HepG2 (cell line): ENCODE data around the gene PMS1. TPM values are rescaled to one million over a fixed set of nuclear protein-coding genes. Genes with fewer than 3 reads are reported as not detected.
A peak's percentile ranks its signal among the peaks of the same experiment; 100 is the strongest.

ENCODE experiments used
- ATAC-seq: fragments of 200-7000 bp; cut with Tn5 transposase; 3 replicates; pipeline ENCODE4 v1.9.1; 2020; ENCODE audit warnings: mild to moderate bottlenecking, moderate library complexity
- Bru-seq: library from RNA; stranded (reverse); fragments of 400-500 nt; gene quantifications from one replicate; lab custom pipeline; 2021; lab: Mats Ljungman, UMichigan
- BruChase-seq, 2 experiments: library from RNA; stranded (reverse); fragments of 400-500 nt; gene quantifications; one replicate each; lab custom pipeline; 2021; lab: Mats Ljungman, UMichigan
- BruUV-seq: library from RNA; stranded (reverse); fragments of 400-500 nt; replicated peaks from 2 replicates; lab custom pipeline; 2021; lab: Mats Ljungman, UMichigan
- CTCF ChIA-PET: fragments of 300-600 bp; formaldehyde crosslinking; extraction: SDS; loops from one replicate; lab custom pipeline; 2021; ENCODE audit warnings: low total read pairs, inconsistent platforms, low intra/inter-chr PET ratio; lab: Yijun Ruan, JAX
- POLR2A ChIA-PET: fragments of 350-600 bp; sonication (Branson Sonifier 250); formaldehyde crosslinking; loops from one replicate; lab custom pipeline; 2020; ENCODE audit warnings: antibody characterized with exemption, inconsistent platforms; lab: Yijun Ruan, JAX
- DNase-seq: peaks from one replicate; pipeline ENCODE4 v3.0.0-alpha.2; 2015; ENCODE audit warnings: low spot score
- FAIRE-seq: peaks from 3 replicates; lab custom pipeline; 2011; peaks lifted over from hg19 to GRCh38; lab: Jason Lieb, UNC
- H2AFZ ChIP-seq: one replicate; pipeline ENCODE4 v1.6.1; 2011; ENCODE audit warnings: low read length, inconsistent platforms
- H3K27ac ChIP-seq: fragments of 300-600 bp; 3 replicates; pipeline ENCODE4 v1.8.0; 2011; ENCODE audit warnings: mixed run types, mild to moderate bottlenecking, mixed read lengths, low read length, inconsistent platforms; ENCODE audit not compliant: insufficient read depth; ENCODE audit errors: extremely low read length
- H3K27me3 ChIP-seq, 2 experiments: fragments of 200-600 bp in 1 of 2; 2 replicates in 1 of 2; 3 replicates in 1 of 2; pipeline versions ENCODE4 v1.6.0 to v1.8.0; 2011; ENCODE audit warnings: low read length in 2 of 2, mild to moderate bottlenecking in 2 of 2, moderate library complexity in 2 of 2, inconsistent platforms in 1 of 2; ENCODE audit not compliant: insufficient read depth in 2 of 2, control insufficient read depth in 1 of 2
- H3K36me3 ChIP-seq, 2 experiments: fragments of 200-600 bp in 1 of 2; replicated peaks in 1 of 2; 2 replicates in 1 of 2; 3 replicates in 1 of 2; pipeline versions ENCODE4 v1.5.1 to v1.8.0; 2011; ENCODE audit warnings: low read length in 2 of 2, inconsistent platforms in 1 of 2; ENCODE audit not compliant: insufficient read depth in 2 of 2, control insufficient read depth in 1 of 2
- H3K4me1 ChIP-seq: 2 replicates; pipeline ENCODE4 v1.5.1; 2012; ENCODE audit warnings: low read length, inconsistent platforms; ENCODE audit not compliant: insufficient read depth
- H3K4me2 ChIP-seq: 2 replicates; pipeline ENCODE4 v1.6.0; 2011; ENCODE audit warnings: low read depth, low read length, inconsistent platforms
- H3K4me3 ChIP-seq, 3 experiments: fragments of 200-600 bp in 1 of 3; sonication (generic), shearing (Covaris generic) in 1 of 3; replicated peaks in 1 of 3; 2 replicates each; pipeline ENCODE4 v1.5.1; 2011 to 2016; ENCODE audit warnings: low read length in 3 of 3, inconsistent platforms in 2 of 3, low read depth in 2 of 3, mild to moderate bottlenecking in 2 of 3, control low read depth in 1 of 3, mixed read lengths in 1 of 3; ENCODE audit not compliant: insufficient read depth in 1 of 3
- H3K79me2 ChIP-seq: one replicate; pipeline ENCODE4 v1.6.1; 2011; ENCODE audit warnings: low read length, inconsistent platforms; ENCODE audit not compliant: insufficient read depth
- H3K9ac ChIP-seq: 2 replicates; pipeline ENCODE4 v1.6.0; 2011; ENCODE audit warnings: mild to moderate bottlenecking, low read depth, low read length, inconsistent platforms; ENCODE audit not compliant: insufficient read depth
- H3K9me3 ChIP-seq: 2 replicates; pipeline ENCODE4 v1.5.1; 2012; ENCODE audit warnings: mild to moderate bottlenecking, low read length
- H4K20me1 ChIP-seq: 2 replicates; pipeline ENCODE4 v1.6.0; 2011; ENCODE audit warnings: inconsistent platforms, mild to moderate bottlenecking, low read length, moderate library complexity; ENCODE audit not compliant: insufficient read depth
- FIP1L1 ChIP-seq: fragments of 200-400 bp; formaldehyde crosslinking; IDR thresholded peaks from 2 replicates; pipeline ENCODE4 v1.6.1; 2018; ENCODE audit warnings: low read depth, mild to moderate bottlenecking, low read length, moderate library complexity, borderline replicate concordance; ENCODE audit not compliant: insufficient read depth
- KLF6 ChIP-seq: IDR thresholded peaks from 2 replicates; pipeline ENCODE4 v1.8.0; 2016; ENCODE audit warnings: missing biosample characterization, missing genetic modification reagents
- PLRG1 ChIP-seq: fragments of 450-650 bp; conservative IDR thresholded peaks from 2 replicates; pipeline ENCODE4 v1.6.1; 2016
- SIN3B ChIP-seq: fragments of 150-350 bp; IDR thresholded peaks from 2 replicates; pipeline ENCODE4 v1.6.1; 2014; ENCODE audit warnings: low read length
- TGIF2 ChIP-seq: IDR thresholded peaks from 2 replicates; pipeline ENCODE4 v1.6.1; 2016; ENCODE audit warnings: control low read depth, missing compliant biosample characterization
- ZNF556 ChIP-seq: sonication (generic); formaldehyde crosslinking; IDR thresholded peaks from 2 replicates; pipeline ENCODE4 v1.4.0; 2020; ENCODE audit warnings: mild to moderate bottlenecking, missing genetic modification reagents, borderline replicate concordance
- ZNF780A ChIP-seq: sonication (generic); formaldehyde crosslinking; IDR thresholded peaks from 2 replicates; pipeline ENCODE4 v1.8.0; 2022; ENCODE audit warnings: mild to moderate bottlenecking, missing genetic modification reagents, moderate library complexity
- WGBS: methylation state at CpG from one replicate; pipeline ENCODE4 v1.1.6; 2017; ENCODE audit warnings: low lambda C conversion rate; 5-methylcytosine and 5-hydroxymethylcytosine counted together
- in situ Hi-C: cut with HindIII; loops from 2 replicates; pipeline ENCODE4 v1.10.0; 2017; ENCODE audit warnings: low pct_unique_long_range_greater_than_20kb; ENCODE audit not compliant: extremely low pct_ligation_motif_present
- intact Hi-C: fragments of 100-400 bp; cut with micrococcal nuclease; formaldehyde crosslinking; loops from one replicate; pipeline ENCODE4 v1.10.0; 2022; ENCODE audit not compliant: unreplicated experiment
- long read RNA-seq, 2 experiments: library from RNA in 1 of 2; library from polyadenylated mRNA in 1 of 2; stranded (forward) in 1 of 2; unstranded in 1 of 2; transcript quantifications; one replicate each; pipeline ENCODE4 v2.0.0, GENCODE V29; 2019 to 2022
- polyA minus RNA-seq, 3 experiments: library from RNA; depleted of rRNA, polyadenylated mRNA; stranded (reverse); fragments of >200 nt; gene quantifications; 2 replicates each; pipeline ENCODE4 v1.2.3, GENCODE V29; 2011; ENCODE audit warnings: low replicate concordance in 1 of 3
- polyA plus RNA-seq, 8 experiments: library from polyadenylated mRNA; depleted of rRNA in 3 of 8; stranded (reverse) in 7 of 8; unstranded in 1 of 8; fragments of >200 nt; fragmentation: Illumina TruSeq in 4 of 8; extraction: Trizol in 4 of 8; gene quantifications; 2 replicates each; pipeline versions ENCODE4 v1.2.1 to v1.2.3, GENCODE V29; 2011 to 2016; ENCODE audit warnings: low read depth in 4 of 8, missing spikeins in 1 of 8, mixed read lengths in 1 of 8; ENCODE audit not compliant: insufficient read depth in 1 of 8
- total RNA-seq, 5 experiments: library from RNA; depleted of rRNA; stranded (reverse); fragments of >200 nt; fragmentation: Illumina TruSeq; extraction: Trizol; gene quantifications; 2 replicates each; pipeline ENCODE4 v1.2.3, GENCODE V29; 2016; ENCODE audit warnings: low read depth in 1 of 5
- TF ChIP-seq, protein P1 (sequence below): IDR thresholded peaks from 2 replicates; pipeline ENCODE4 v1.6.1; 2016; ENCODE audit warnings: mild to moderate bottlenecking, missing biosample characterization, missing genetic modification reagents
- TF ChIP-seq, protein P2 (sequence below): sonication (generic); formaldehyde crosslinking; IDR thresholded peaks from 2 replicates; pipeline ENCODE4 v1.5.0; 2020; ENCODE audit warnings: mild to moderate bottlenecking, missing genetic modification reagents, moderate library complexity

PMS1 gene
- total RNA-seq (2016; rRNA removed; fragmentation: Illumina TruSeq; extraction: Trizol) (39.0 and 39.9 TPM in 2 replicates), polyA plus RNA-seq (2011; rRNA removed) (14.5 and 14.6 TPM in 2 replicates), polyA minus RNA-seq (2011; rRNA and poly(A)+ RNA removed; ENCODE audit: low replicate concordance) (6.9 and 18.9 TPM in 2 replicates), Bru-seq, nascent RNA (percentile 86 among the genes with signal in this experiment), BruChase-seq, experiment 1, labeled RNA remaining after a 6-hour chase (percentile 77 among the genes with signal in this experiment), BruChase-seq, experiment 2, labeled RNA remaining after a 2-hour chase (percentile 86 among the genes with signal in this experiment)
- total RNA-seq (2016; cell fraction: cytosol; rRNA removed; fragmentation: Illumina TruSeq; extraction: Trizol; ENCODE audit: low read depth): 167 and 185 TPM in 2 replicates
- total RNA-seq (2016; cell fraction: insoluble cytoplasmic fraction; rRNA removed; fragmentation: Illumina TruSeq; extraction: Trizol): 35.8 and 38.9 TPM in 2 replicates
- total RNA-seq (2016; cell fraction: membrane; rRNA removed; fragmentation: Illumina TruSeq; extraction: Trizol): 49.6 and 57.4 TPM in 2 replicates
- 58.7 and 64.6 TPM in 2 replicates for total RNA-seq (2016; cell fraction: nucleus; rRNA removed; fragmentation: Illumina TruSeq; extraction: Trizol)
- 4.2 and 5.7 TPM in 2 replicates for polyA plus RNA-seq (2011; cell fraction: cytosol; rRNA removed)
- polyA plus RNA-seq (2011; cell fraction: nucleus; rRNA removed): 19.2 and 22.7 TPM in 2 replicates
- polyA plus RNA-seq (2012): 17.7 and 19.4 TPM in 2 replicates
- polyA plus RNA-seq (2016; cell fraction: cytosol; fragmentation: Illumina TruSeq; extraction: Trizol; ENCODE audit: low read depth): 3.0 and 3.6 TPM in 2 replicates
- 32.8 TPM in 2 replicates for polyA plus RNA-seq (2016; cell fraction: insoluble cytoplasmic fraction; fragmentation: Illumina TruSeq; extraction: Trizol; ENCODE audit: low read depth)
- 5.3 and 6.9 TPM in 2 replicates for polyA plus RNA-seq (2016; cell fraction: membrane; fragmentation: Illumina TruSeq; extraction: Trizol; ENCODE audit: low read depth)
- polyA plus RNA-seq (2016; cell fraction: nucleus; fragmentation: Illumina TruSeq; extraction: Trizol; ENCODE audit: insufficient read depth, low read depth): 83.1 and 93.6 TPM in 2 replicates
- 12.6 and 23.0 TPM in 2 replicates for polyA minus RNA-seq (2011; cell fraction: cytosol; rRNA and poly(A)+ RNA removed)
- 73.4 and 77.6 TPM in 2 replicates for polyA minus RNA-seq (2011; cell fraction: nucleus; rRNA and poly(A)+ RNA removed)
- long read RNA-seq, experiment 1, partial matches to known transcripts: 15 of 35 reads
- long read RNA-seq, experiment 1, other reads (novel, unspliced or antisense): 14 of 35 reads
- long read RNA-seq, experiment 2, partial matches to known transcripts: 14 of 29 reads
- long read RNA-seq, experiment 2, other reads (novel, unspliced or antisense): 14 of 29 reads

DNA sequence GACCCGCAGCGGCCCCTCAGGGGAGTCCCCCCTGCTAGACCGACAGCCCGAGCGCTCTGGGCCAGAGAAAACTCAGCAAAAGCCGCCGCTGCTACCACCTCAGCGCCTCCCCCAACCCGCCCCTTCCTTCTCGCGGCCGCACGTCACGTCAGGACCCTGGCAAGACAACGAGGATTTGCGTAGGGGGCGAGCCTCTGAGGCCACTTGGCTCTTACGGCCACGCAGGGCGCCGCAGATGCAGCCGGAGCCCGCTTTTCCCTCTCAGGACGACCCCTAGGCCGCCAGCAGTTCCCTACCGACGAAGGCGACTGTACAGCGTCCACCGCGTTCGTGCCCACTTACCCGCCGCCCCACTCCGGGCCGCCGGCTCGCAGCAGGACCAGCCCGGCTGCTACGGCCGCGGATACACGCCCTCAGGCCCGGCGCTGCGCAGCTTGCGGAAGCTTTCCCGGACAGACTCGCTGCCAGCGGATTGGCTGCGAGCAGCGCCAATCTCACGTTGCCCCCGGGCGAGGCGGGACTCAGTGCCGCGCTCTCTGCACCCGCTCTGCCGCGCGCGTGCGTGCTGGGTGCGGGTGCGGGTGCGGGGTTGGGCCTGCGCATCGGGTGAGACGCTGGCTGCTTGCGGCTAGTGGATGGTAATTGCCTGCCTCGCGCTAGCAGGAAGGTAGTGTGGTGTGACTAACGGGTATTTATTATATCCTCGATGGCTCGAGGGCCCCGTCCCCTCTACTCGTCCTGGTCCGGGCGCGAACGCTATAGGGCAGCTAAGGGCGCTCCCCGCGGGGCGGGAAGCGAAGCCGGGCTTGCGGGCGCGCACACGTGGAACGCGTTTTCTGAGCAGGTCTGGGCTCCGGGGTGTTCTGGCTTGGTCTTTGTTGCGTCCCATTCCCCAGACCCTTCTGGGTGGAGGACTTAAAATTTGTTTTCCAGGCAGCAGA, at the start of gene PMS1, which contains the start of gene ORMDL1:
TSS of gene PMS1 (plus strand) at position 524 of the 941 bp plus-strand sequence. CDS start 7,360 bp downstream, outside the sequence.
TSS of gene ORMDL1 (minus strand) at position 413 of the 941 bp plus-strand sequence. CDS start 1,744 bp downstream, outside the sequence.
- peak within 1 kb of the TSS; percentile 84 for H3K4me2 ChIP-seq
- H3K4me1 ChIP-seq: peaks cover 36% of the 10 kb centered on the region
- DNase-seq (peak; percentile 93), ATAC-seq (peak; percentile 97), FAIRE-seq (no peak)
- BruUV-seq: TSS peak; percentile 72
- no peaks in the 10 kb centered on the region; a peak in 1 of 5 replicates for H3K27me3 ChIP-seq
- in situ Hi-C loops (no loop called here), intact Hi-C loops (loop anchor here (1.0 to 5.0 kb wide), 3 partner anchors 21 to 342 kb away; partner anchors contain the start of genes ASNSD1 and WDR75)
- peak within 1 kb of the TSS; percentile 85 for H2AFZ ChIP-seq
- H3K79me2 ChIP-seq: peaks cover 72% of the 10 kb centered on the region
- peaks cover 4 to 18% of the 10 kb centered on the region in 2 experiments; a peak in 4 of 5 replicates for H3K36me3 ChIP-seq
- H3K9me3 ChIP-seq: no peaks in the 10 kb centered on the region
- peak within 1 kb of the TSS; percentile 79 to 83 (median 81) for H3K4me3 ChIP-seq
- POLR2A ChIA-PET: interaction anchor here (0.6 to 2.8 kb wide), 19 partner anchors 9 to 535 kb away, joined by 3 to 51 read pairs (median 4); partner anchors contain the start of genes ASNSD1, HIBCH, OSGEPL1 and WDR75
- under 1% methylated on average over 37 of the region's 96 CpGs for whole genome bisulfite sequencing
- H3K9ac ChIP-seq: peak within 1 kb of the TSS; percentile 96
- H4K20me1 ChIP-seq: no peaks in the 10 kb centered on the region; the same call in 1 of the 2 replicates
- CTCF ChIA-PET: interaction anchor here (1.4 kb wide), 1 partner anchor 123 kb away, joined by 5 read pairs; the partner anchor contains the start of gene ASNSD1
- peak within 1 kb of the TSS; percentile 94 for H3K27ac ChIP-seq
- no peak for TF ChIP-seq SIN3B
- TF ChIP-seq KLF6 (CRISPR knock-in tag): no peak; the same call in 1 of the 2 replicates
- TF ChIP-seq, protein P1, sequence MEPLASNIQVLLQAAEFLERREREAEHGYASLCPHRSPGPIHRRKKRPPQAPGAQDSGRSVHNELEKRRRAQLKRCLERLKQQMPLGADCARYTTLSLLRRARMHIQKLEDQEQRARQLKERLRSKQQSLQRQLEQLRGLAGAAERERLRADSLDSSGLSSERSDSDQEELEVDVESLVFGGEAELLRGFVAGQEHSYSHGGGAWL (CRISPR knock-in tag): peak; percentile 90; the same call in 1 of the 2 replicates
- TF ChIP-seq FIP1L1: no peak; the same call in 1 of the 2 replicates
- peak; percentile 97; the same call in 1 of the 2 replicates for TF ChIP-seq ZNF556 (CRISPR knock-in tag)
- TF ChIP-seq ZNF780A: peak; percentile 91; the same call in 1 of the 2 replicates
- no peak for TF ChIP-seq PLRG1
- peak; percentile 86; the same call in 1 of the 2 replicates for TF ChIP-seq TGIF2 (CRISPR knock-in tag)
- TF ChIP-seq, protein P2, sequence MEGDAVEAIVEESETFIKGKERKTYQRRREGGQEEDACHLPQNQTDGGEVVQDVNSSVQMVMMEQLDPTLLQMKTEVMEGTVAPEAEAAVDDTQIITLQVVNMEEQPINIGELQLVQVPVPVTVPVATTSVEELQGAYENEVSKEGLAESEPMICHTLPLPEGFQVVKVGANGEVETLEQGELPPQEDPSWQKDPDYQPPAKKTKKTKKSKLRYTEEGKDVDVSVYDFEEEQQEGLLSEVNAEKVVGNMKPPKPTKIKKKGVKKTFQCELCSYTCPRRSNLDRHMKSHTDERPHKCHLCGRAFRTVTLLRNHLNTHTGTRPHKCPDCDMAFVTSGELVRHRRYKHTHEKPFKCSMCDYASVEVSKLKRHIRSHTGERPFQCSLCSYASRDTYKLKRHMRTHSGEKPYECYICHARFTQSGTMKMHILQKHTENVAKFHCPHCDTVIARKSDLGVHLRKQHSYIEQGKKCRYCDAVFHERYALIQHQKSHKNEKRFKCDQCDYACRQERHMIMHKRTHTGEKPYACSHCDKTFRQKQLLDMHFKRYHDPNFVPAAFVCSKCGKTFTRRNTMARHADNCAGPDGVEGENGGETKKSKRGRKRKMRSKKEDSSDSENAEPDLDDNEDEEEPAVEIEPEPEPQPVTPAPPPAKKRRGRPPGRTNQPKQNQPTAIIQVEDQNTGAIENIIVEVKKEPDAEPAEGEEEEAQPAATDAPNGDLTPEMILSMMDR (CRISPR knock-in tag): no peak; the same call in 1 of the 2 replicates
